Activated naive CD8-positive, alpha-beta T cell treated with anti-CD3 and anti-CD28 coated beads for 36 hours (primary cell): Measurements from ENCODE around the gene SOBP. TPM values are rescaled to one million over a fixed set of nuclear protein-coding genes. Genes with fewer than 3 reads are reported as not detected.
"Not testable (repeated sequence)": the region's sequence is repeated elsewhere in the genome, so short reads cannot be mapped to it uniquely, and the experiment has no call there.

Experiments
- DNase-seq: peaks from one replicate; pipeline ENCODE4 v3.0.0; 2021
- H3K27ac Mint-ChIP-seq: one replicate; pipeline ENCODE4 v1.8.0; 2022; ENCODE audit warnings: mild to moderate bottlenecking, moderate library complexity, mixed read lengths
- H3K27me3 Mint-ChIP-seq: one replicate; pipeline ENCODE4 v1.8.0; 2022; ENCODE audit warnings: mild to moderate bottlenecking, mixed read lengths
- H3K36me3 Mint-ChIP-seq: one replicate; pipeline ENCODE4 v1.8.0; 2021; ENCODE audit warnings: mild to moderate bottlenecking, mixed read lengths
- H3K4me1 Mint-ChIP-seq: one replicate; pipeline ENCODE4 v1.8.0; 2021; ENCODE audit warnings: mixed read lengths
- H3K4me3 Mint-ChIP-seq: one replicate; pipeline ENCODE4 v1.8.0; 2022; ENCODE audit warnings: mild to moderate bottlenecking, moderate library complexity, mixed read lengths
- H3K9me3 Mint-ChIP-seq: one replicate; pipeline ENCODE4 v1.8.0; 2022; ENCODE audit warnings: mixed read lengths
- total RNA-seq, 2 experiments: library from RNA; stranded (reverse); gene quantifications; one replicate each; pipeline ENCODE4 v1.2.3, GENCODE V29; 2021

The SOBP gene
- total RNA-seq, 2 experiments from 2014 or later = 0.70 to 2.1 TPM

DNA sequence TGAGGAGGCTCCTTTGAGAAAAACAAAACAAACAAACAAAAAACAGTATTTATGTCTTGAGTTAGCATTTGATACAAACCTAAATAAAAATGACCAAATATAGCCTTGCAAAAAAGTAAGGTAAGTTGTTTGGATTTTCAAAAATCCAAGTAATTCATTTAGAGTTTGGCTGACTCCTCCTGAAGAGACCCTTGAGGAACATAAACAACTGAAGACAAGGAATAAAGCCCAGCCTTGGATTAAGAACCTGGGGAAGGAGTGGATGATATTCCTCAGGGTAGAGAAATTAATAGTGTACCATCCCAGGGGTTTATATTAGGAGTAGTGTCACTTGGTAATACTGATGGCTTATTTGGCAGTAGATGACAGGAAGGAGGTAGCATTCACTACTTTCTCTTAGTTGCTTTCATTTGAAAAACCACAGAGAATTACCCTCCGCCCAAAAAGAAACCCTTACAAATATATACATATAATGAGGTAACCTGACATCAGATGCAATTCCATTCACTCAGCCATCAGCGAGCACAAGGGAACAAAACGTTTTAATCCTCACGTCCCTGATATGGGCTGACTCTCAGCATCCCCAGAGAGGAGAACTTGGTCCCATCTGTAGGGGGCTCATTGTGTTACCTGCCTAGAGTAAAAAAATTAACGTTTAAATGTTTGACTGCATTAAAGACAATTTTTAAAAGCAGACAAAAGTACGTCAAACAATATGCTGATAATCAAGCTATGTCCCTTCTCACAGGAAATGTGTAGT is 57.0 kb downstream of the SOBP start:
- H3K4me3 Mint-ChIP-seq = no peak overlapping the region
- H3K4me1 Mint-ChIP-seq = no peaks in the 10 kb centered on the region
- no peaks in the 10 kb centered on the region for H3K9me3 Mint-ChIP-seq
- DNase-seq = no peak
- no peak overlapping the region for H3K27ac Mint-ChIP-seq
- H3K36me3 Mint-ChIP-seq = no peaks in the 10 kb centered on the region
- no peaks in the 10 kb centered on the region for H3K27me3 Mint-ChIP-seq

DNA sequence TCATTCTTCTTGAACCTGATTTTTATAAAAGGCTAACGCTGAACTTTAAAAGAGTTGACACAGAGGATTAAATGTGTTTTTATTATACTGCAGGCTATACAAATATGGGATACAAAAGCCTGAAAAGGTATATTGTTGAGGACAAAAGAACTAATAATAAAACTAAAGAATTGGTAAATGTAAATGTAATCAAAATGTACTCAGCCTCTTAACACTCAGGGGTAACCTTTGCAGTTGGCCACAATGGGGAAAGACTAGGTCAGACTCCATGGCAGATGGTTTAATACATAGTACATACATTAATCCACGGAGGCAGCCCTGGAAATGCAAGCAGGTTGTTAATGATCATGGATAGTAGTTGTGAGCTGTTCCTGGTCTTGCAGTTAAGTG is 57.5 kb downstream of the SOBP start:
- no peaks in the 10 kb centered on the region for H3K9me3 Mint-ChIP-seq
- no peaks in the 10 kb centered on the region for H3K36me3 Mint-ChIP-seq
- H3K4me1 Mint-ChIP-seq = no peaks in the 10 kb centered on the region
- no peaks in the 10 kb centered on the region for H3K27me3 Mint-ChIP-seq
- DNase-seq = no peak
- no peak overlapping the region for H3K27ac Mint-ChIP-seq
- no peak overlapping the region for H3K4me3 Mint-ChIP-seq

DNA sequence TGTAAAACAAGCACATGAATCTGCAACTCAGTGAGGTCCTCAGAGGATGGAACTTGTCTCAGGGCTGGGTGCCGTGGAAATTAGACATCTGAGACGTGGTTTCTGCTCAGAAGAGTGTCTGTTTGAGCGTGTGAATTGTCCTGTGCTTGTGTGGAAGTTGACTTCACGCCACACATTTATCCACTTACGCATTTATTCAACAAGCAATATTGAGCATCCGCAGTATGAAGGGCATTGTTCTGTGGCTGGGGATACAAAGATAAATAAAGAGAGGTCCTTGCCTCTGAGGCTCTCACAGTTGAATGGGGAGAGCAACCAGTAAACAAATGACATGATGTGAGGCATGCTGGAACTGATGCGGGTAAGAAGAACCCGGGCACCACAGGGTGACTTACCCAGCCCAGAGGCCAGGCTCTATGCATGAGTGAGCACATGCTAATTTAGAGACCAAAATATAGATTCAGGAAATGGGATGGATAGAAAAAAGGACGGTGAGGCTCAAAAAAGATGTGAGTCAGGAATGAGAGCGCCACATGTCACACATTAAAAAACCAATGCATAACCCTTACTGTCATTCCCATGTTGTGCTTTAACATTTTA is 60.4 kb downstream of the SOBP start:
- Mint-ChIP-seq H3K27me3 (no peaks in the 10 kb centered on the region), H3K36me3 (no peaks in the 10 kb centered on the region), H3K9me3 (no peaks in the 10 kb centered on the region), H3K4me3 (no peak overlapping the region), H3K4me1 (no peaks in the 10 kb centered on the region), H3K27ac (no peak overlapping the region)
- DNase-seq = no peak

DNA sequence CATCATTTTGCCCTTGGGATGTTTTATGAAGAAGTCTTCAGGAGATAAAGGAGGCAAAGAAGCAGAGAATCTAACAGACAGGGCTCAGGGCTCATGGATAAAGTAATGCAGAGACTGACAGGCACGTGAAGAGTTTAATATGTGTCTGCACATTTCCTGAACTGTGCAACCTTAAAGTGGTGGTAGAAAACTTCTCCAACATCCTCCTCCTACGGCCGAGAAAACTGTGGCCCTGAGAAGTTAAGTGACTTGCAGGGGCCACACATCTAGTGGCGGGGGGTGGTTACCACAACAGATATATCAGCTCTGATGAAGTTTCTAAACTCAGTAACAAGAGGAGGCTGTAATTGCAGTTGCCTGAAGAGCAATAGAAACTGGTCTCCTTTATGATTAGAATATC is 61.0 kb downstream of the SOBP start:
- Mint-ChIP-seq H3K4me1 (no peaks in the 10 kb centered on the region), H3K36me3 (no peaks in the 10 kb centered on the region), H3K4me3 (no peak overlapping the region), H3K27me3 (no peaks in the 10 kb centered on the region), H3K27ac (no peak overlapping the region), H3K9me3 (no peaks in the 10 kb centered on the region)
- no peak for DNase-seq

DNA sequence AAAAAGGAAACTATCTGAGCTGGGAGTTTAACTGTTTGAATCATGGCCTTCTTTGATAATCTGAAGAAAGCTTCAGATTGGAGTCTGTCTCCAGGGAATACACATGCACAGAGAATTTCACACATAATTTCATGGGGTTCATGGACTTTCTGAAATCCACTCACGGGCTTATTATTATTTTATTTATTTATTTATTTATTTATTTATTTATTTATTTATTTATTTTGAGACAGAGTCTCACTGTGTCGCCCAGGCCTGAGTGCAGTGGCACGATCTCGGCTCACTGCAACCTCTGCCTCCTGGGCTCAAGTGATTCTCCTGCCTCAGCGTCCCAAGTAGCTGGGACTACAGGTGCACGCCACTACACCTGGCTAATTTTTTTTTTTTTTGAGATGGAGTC is 63.2 kb downstream of the SOBP start:
- not testable (repeated sequence) for H3K27me3 Mint-ChIP-seq, DNase-seq, H3K36me3 Mint-ChIP-seq, H3K27ac Mint-ChIP-seq, H3K4me3 Mint-ChIP-seq, H3K4me1 Mint-ChIP-seq, H3K9me3 Mint-ChIP-seq

DNA sequence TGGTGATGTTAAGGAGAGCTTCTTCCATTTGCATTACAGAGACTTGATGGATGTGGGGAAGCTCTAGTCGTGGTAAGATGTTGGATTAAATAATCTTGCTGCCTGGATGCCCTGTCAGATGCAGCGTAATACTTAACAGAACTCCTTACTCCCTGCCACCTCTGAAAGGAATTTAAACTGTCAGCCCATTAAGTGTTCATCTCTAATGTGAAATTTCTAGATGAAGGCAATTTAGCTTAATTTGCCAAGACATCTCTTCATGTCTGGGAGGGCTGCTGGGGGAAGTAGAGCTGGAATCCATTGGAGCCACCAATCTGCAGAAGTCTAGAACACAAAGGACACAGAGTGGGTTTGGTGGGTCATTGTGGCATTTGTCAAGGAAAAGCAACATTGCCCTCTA is 64.4 kb downstream of the SOBP start:
- no peaks in the 10 kb centered on the region for H3K4me1 Mint-ChIP-seq
- no peak overlapping the region for H3K4me3 Mint-ChIP-seq
- peaks cover 1% of the 10 kb centered on the region for H3K27me3 Mint-ChIP-seq
- no peak for DNase-seq
- H3K36me3 Mint-ChIP-seq = no peaks in the 10 kb centered on the region
- no peaks in the 10 kb centered on the region for H3K9me3 Mint-ChIP-seq
- H3K27ac Mint-ChIP-seq = no peak overlapping the region

DNA sequence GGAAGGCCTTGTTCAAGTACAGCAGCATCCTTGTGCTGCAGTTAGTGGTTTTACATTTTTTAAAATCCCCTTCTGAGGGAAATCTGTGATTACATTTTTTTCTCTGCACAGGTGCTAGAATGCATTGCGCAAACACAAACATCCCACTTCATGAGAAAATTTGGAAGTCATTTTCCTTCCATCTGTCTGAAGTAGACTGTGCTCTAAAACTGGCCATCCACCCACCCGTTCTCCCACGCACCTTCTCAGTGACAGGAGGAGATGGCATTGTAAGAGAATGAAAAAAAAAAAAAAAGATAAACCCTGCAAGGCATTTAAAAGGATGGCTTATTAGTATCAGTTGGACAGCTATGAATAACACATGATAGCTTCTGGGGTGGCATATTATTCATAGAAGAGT is 65.0 kb downstream of the SOBP start:
- H3K4me3 Mint-ChIP-seq = no peak overlapping the region
- H3K36me3 Mint-ChIP-seq = no peaks in the 10 kb centered on the region
- no peaks in the 10 kb centered on the region for H3K4me1 Mint-ChIP-seq
- peaks cover 3% of the 10 kb centered on the region for H3K27me3 Mint-ChIP-seq
- no peak for DNase-seq
- H3K9me3 Mint-ChIP-seq = no peaks in the 10 kb centered on the region
- H3K27ac Mint-ChIP-seq = no peak overlapping the region

DNA sequence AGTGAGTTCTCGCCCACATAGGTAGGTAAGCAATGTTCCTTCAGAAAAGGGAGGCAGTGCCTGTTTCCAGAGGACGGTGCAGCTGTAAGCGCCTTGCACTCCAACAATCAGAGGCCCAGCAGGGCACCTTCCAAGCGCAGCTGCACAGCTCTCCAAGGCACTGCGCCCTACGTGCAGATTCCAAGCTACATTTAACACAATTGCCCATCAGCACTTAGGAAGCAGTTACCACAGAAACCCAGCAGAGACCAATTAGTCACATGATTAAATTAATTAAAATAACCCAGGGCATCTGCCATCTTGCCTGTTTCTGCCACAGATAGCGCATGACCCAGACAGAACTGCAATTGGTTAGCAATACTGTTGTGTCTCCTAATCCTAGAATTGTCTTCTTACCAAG is 65.5 kb downstream of the SOBP start:
- no peak overlapping the region for H3K4me3 Mint-ChIP-seq
- H3K27ac Mint-ChIP-seq = no peak overlapping the region
- no peaks in the 10 kb centered on the region for H3K4me1 Mint-ChIP-seq
- no peak for DNase-seq
- H3K9me3 Mint-ChIP-seq = no peaks in the 10 kb centered on the region
- peaks cover 3% of the 10 kb centered on the region for H3K27me3 Mint-ChIP-seq
- no peaks in the 10 kb centered on the region for H3K36me3 Mint-ChIP-seq

DNA sequence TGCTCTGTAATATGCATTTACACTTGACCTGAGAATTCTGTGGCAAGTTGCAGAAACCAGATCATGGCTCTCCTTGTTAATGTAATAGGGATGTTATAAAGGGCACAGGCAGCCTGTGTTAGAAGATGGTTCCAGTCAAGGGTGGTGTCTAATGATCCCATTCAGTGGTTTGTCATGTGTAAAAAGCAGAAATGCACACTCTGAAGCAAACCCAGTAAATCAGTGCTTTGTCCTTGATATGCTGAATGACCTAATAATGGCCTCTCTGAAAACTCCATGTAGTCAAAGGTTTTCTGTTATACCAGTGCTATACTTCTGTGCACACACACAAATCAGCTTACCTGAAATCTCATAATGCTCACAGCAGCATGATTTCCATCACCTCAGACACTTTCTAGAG is 66.2 kb downstream of the SOBP start:
- no peaks in the 10 kb centered on the region for H3K36me3 Mint-ChIP-seq
- no peak overlapping the region for H3K27ac Mint-ChIP-seq
- DNase-seq = no peak
- no peak overlapping the region for H3K4me3 Mint-ChIP-seq
- peaks cover 3% of the 10 kb centered on the region for H3K27me3 Mint-ChIP-seq
- no peaks in the 10 kb centered on the region for H3K9me3 Mint-ChIP-seq
- H3K4me1 Mint-ChIP-seq = no peaks in the 10 kb centered on the region

DNA sequence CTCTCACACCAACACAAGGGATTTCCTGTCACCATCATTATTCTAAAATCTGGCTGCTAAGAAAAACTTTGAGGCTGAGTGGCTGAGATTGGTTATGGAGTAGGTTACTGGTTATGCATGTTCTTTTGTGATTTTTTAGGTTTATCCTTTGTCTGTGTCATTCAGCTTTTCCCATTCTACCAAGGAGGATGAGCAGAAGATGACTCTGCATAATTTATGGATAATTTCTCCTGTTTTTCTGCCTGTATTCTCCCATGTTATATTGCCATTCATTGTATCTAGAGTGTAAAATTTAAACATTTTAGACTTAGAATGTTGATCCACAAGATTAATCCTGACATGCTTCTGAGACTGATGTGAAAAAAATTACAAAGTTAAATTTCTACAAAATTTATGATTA is 67.8 kb downstream of the SOBP start:
- no peaks in the 10 kb centered on the region for H3K36me3 Mint-ChIP-seq
- no peak overlapping the region for H3K27ac Mint-ChIP-seq
- peaks cover 3% of the 10 kb centered on the region for H3K27me3 Mint-ChIP-seq
- no peak for DNase-seq
- no peaks in the 10 kb centered on the region for H3K9me3 Mint-ChIP-seq
- H3K4me3 Mint-ChIP-seq = no peak overlapping the region
- H3K4me1 Mint-ChIP-seq = no peaks in the 10 kb centered on the region

DNA sequence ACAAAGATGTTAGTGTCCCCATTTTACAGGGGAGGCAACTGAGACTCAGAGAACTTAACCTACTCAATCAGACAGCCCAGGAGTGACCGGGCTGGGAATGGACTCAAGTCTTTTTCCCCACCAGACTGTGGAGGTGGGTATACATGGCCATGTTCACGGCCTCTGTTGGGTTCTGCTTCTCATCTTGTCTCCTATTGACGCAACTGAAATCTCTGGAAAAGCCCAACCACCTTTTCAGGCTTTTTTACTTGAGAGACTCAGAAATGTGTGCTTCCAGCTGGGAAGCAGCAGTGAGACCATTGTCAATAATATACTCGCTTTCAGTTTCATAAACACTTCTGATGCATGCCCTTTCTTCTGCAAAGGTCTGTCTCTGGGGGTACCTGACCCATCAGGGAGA is 70.7 kb downstream of the SOBP start:
- Mint-ChIP-seq H3K4me3 (no peak overlapping the region), H3K4me1 (no peaks in the 10 kb centered on the region), H3K36me3 (no peaks in the 10 kb centered on the region), H3K9me3 (no peaks in the 10 kb centered on the region), H3K27ac (no peak overlapping the region), H3K27me3 (peaks cover 13% of the 10 kb centered on the region)
- no peak for DNase-seq

DNA sequence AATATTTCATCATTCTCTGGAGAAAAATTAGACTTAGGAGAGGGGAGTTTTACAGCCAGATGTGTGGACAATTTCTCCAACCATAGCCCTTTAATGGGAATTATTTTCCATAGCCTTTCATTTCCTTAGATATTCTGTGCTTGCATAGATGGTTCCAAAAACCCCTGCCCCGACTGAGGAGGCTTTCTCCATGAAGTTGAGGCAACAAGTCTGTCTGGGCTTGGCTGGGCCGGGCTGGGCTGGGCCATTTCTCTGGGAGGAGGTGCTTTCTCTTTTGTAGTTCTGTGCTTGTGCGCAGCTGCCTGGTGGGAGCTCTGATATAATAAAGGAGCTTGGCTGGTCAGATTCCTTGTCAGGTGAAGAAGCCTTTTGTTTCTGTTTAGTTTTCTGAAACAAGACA is 71.4 kb downstream of the SOBP start:
- H3K4me3 Mint-ChIP-seq = no peak overlapping the region
- no peaks in the 10 kb centered on the region for H3K4me1 Mint-ChIP-seq
- H3K9me3 Mint-ChIP-seq = no peaks in the 10 kb centered on the region
- H3K27ac Mint-ChIP-seq = no peak overlapping the region
- peaks cover 13% of the 10 kb centered on the region for H3K27me3 Mint-ChIP-seq
- DNase-seq = no peak
- H3K36me3 Mint-ChIP-seq = no peaks in the 10 kb centered on the region

DNA sequence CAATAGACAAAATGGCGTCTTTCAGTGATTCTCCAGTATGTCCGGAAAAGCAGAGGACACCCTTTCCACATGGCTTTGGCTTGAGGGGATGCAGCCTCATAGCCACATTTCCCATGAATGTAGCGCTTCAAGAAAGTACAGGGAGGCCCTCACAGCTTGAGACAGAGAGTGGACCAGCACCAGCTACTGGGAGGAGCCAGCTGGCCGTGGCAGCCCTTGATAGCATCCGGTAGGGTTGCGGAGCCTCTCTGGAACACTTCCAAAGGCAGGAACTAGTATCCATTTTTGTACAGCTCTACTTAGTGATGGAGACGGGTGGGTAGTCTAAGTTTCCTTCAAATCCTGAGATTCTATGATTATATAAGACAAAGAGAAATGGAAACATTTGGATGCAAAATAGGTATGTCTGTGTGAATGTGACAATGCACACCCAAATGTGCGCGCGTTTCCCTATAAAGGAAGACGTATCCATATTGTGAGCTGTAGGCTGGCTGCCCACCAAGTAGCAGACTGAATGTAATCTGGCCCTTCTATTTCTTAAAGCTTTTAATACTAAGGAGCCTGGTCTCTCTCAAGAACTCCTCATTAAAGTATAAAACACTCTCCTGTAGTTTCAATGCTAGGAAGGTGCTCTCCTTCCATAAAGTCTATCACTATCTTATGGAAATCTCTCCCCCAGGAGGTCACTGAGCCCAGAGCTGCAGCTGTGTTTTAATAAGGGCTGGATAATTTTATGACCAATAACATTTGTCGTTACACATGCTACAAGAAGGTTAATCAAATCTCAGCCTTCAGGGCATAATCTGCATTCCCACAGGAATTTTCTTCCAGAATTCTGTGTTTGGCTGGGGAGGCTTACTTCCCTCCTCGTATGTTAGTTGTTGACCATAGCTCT is 74.0 kb downstream of the SOBP start:
- no peaks in the 10 kb centered on the region for H3K9me3 Mint-ChIP-seq
- H3K27ac Mint-ChIP-seq = no peak overlapping the region
- peaks cover 13% of the 10 kb centered on the region for H3K27me3 Mint-ChIP-seq
- H3K4me3 Mint-ChIP-seq = no peak overlapping the region
- H3K4me1 Mint-ChIP-seq = no peaks in the 10 kb centered on the region
- H3K36me3 Mint-ChIP-seq = no peaks in the 10 kb centered on the region
- DNase-seq = no peak

DNA sequence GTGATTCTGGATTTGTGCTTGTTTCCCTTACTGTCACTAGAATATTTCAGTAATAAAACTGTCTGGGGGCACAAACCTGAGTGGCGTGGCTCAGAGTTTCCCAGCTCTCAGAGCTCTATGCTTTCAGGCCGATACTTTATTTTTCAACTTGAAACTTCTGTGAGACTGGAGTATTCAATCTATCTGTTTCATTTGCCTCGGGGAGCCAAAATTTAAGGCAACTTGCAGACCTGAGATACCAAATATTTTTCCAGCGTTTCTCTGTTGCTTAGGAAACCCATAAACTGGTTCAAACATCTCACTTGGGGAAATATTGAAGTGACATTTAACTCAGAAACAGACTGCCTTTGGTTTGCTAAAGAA is 74.7 kb downstream of the SOBP start:
- no peak for DNase-seq
- Mint-ChIP-seq H3K4me1 (no peaks in the 10 kb centered on the region), H3K9me3 (no peaks in the 10 kb centered on the region), H3K4me3 (no peak overlapping the region), H3K27ac (no peak overlapping the region), H3K27me3 (peaks cover 10% of the 10 kb centered on the region), H3K36me3 (no peaks in the 10 kb centered on the region)

DNA sequence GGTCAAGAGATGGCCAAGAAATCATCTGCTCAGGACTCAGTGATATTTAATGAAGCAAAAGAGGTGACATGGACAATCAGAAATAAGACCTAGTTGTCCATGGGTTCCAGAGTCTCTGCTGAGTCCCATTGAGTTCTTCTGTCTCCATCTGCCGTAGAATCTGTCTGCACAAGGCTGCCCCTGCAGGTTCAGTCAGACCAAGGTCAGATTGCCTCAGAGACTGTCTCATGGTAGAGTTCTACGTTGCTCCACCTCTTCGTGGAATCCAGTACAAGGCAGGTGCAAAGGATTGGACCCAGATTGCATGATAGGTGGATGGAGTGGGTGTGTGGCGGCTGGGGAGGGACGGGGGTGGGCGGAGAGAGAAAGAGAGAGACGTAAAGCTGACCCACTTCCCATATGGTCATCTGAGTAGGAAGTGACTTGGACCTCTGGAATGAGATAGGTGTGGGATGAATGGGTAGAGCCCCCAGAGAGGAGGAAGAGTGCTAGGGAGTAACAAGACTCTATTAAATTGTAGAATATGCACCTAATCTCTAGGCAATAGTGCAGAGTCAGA is 75.3 kb downstream of the SOBP start:
- Mint-ChIP-seq H3K27ac (no peak overlapping the region), H3K4me3 (no peak overlapping the region), H3K9me3 (no peaks in the 10 kb centered on the region)

More for the DNA sequence above, 75.3 kb downstream of the SOBP start:
- no peaks in the 10 kb centered on the region for H3K36me3 Mint-ChIP-seq
- peaks cover 10% of the 10 kb centered on the region for H3K27me3 Mint-ChIP-seq
- no peak for DNase-seq
- H3K4me1 Mint-ChIP-seq = no peaks in the 10 kb centered on the region
